ENCODE data around the gene UBTD1. TPM values are rescaled to one million over a fixed set of nuclear protein-coding genes. Genes with fewer than 3 reads are reported as not detected.

UBTD1 gene
- polyA plus RNA-seq, 3 donors from 2014 or later = 1.7 to 3.2 (median 2.9) TPM

DNA sequence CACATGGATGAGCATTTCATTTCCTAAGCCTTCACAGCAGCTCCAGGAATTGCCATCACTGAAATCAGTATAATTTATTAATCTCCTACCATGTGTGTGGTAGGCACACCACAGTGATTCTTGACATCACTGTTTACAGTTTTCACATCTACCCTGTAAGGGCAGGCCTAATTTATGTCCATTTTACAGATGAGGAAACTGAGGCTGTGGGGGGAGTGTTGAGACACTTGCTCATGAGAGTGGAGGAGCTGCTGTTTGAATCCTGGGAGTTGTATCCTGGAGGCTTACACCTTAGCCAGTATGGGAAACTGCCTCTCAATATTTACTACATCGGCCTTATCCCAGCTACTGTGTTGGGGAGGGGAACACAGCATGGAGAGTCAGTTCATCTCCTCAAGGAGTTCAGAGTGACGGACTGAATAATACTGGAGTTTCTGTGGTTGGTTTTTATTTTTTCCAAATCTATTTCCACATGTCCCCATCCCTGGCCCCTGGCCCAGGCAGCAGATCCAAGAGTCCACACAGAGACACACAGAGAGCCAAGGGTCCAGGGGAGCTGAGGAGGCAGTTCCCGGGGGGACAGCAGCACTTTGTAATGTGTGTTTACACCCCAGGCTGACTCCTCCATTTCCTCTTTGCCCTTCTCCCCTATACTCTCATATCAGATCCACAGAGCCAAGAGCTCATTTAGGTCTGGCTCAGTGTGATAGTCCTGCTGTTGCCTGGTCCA is 13.2 kb downstream of the UBTD1 start:
- Mint-ChIP-seq H3K36me3 (no peaks in the 10 kb centered on the region), H3K4me3 (no peak overlapping the region), H3K27me3 (ENCODE audit: low read depth in 3 of 3) (peaks cover 2 to 5% (median 3%) of the 10 kb centered on the region in 3 donors), H3K27ac (no peak overlapping the region), H3K9me3 (no peaks in the 10 kb centered on the region), H3K4me1 (no peaks in the 10 kb centered on the region)
- no peak for DNase-seq

DNA sequence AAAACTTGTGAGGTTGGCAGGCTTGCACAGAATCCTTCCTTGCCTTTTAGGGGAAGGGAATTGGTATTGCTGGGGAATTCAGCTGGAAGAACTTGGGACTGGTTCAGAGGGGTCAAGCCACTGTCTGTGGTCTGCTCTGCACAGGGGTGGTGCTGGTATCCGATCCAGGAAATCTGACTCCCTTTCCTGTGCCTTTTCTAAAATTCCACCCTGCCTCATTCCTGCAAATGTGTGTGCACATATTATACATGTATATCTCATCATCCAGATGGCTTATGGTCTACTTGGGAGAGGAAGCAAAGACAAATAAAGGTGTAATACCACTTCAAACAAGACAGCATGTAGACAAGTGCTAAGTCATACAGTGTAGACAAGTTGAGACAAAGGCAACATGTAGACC is 14.3 kb downstream of the UBTD1 start:
- H3K4me1 Mint-ChIP-seq = no peaks in the 10 kb centered on the region
- H3K36me3 Mint-ChIP-seq = no peaks in the 10 kb centered on the region
- H3K4me3 Mint-ChIP-seq = no peak overlapping the region
- no peaks in the 10 kb centered on the region for H3K9me3 Mint-ChIP-seq
- no peak for DNase-seq
- H3K27ac Mint-ChIP-seq = no peak overlapping the region
- H3K27me3 Mint-ChIP-seq (ENCODE audit: low read depth in 3 of 3) = peaks cover 2 to 9% (median 6%) of the 10 kb centered on the region in 3 donors

DNA sequence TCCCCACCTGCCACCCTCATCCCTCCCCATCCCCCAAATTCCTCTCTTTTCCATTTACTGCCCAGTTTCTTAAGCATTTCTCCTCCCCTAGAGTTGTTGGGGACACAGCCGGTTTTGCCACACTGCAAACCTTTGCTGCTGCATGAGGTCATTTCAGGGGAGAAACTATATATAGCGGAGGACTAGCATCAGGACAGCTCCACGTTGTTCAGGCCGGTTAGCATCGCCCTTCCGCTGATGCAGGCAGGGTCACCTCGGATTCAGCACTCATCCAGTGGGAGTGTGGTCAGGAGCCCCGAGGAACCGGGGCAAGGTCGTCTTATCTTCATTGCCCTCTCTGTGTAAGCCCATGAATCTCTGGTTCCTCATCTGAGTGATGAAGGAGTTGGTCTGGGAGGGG is 15.6 kb downstream of the UBTD1 start:
- Mint-ChIP-seq H3K4me3 (no peak overlapping the region), H3K9me3 (no peaks in the 10 kb centered on the region), H3K27me3 (ENCODE audit: low read depth in 3 of 3) (peaks cover 2 to 6% (median 6%) of the 10 kb centered on the region in 3 donors), H3K27ac (no peak overlapping the region), H3K4me1 (no peaks in the 10 kb centered on the region), H3K36me3 (no peaks in the 10 kb centered on the region)
- DNase-seq = no peak

DNA sequence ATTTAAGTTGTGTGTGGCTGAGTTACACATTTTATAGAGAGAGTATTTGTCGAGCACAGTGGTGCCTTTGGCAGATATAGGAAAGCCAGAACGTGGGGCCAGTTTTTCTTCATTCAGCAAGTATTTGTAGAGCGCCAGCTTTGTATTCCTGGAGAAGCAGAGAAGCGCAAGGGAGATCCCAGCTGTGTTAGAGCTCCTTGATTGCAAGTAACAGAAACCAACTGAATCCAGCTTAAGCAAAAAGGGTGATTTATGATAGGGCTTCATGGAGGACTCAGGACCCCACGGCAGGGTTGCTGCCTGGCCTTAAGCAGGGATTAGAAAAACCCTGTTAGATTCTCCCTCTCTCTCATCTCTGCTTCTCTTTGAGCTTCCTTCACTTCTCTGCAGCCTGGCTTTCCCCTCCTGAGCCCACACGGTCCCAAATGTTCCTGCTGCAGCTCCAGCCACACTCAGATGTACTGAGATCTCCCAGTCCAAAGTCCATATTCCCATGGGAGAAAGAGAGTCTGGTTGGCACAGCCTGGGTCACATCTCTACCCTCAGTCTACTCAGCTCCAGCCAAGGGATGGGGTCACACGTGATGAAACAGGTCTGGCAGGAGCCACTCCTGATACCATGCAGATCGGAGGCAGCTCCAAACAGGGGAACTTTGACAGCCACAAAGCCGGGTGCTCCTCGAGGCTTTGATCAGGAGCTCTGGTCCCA is 16.7 kb downstream of the UBTD1 start:
- Mint-ChIP-seq H3K4me3 (no peak overlapping the region), H3K4me1 (no peaks in the 10 kb centered on the region), H3K9me3 (no peaks in the 10 kb centered on the region), H3K36me3 (no peaks in the 10 kb centered on the region), H3K27me3 (ENCODE audit: low read depth in 3 of 3) (peaks cover 0 to 6% (median 5%) of the 10 kb centered on the region in 3 donors), H3K27ac (no peak overlapping the region)
- no peak for DNase-seq

DNA sequence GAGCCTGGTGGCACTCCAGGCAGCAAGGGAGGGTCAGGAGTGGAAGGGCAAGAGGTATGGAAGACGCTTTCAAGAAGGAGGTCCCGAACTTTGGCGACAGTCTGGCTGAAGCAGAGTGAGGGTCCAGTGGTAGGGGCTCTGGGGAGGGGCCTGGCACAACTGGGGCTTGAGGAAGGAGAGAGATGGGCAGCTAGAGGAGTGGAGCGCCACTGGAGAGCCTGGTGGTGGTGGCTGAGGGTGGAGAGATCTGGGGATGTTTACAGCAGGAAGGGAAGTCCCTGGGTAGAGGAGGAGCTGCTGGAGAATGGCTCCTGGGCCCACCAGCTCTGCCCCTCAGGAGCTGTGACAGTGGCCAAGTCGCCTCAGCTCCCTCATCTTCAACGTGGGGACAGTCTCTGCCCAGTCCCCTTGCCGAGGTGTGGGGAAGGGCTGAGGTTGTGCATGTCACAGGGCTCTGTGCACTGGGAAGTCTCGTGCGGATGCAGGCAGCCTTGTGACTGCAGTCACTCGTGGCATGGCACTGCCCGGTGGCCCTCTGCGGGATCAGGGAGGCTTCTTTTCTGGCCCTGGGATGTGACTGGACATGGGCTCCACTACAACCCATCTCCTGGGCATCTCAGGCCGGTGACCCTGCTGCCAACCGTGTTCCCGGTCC is 18.5 kb downstream of the UBTD1 start:
- H3K27ac Mint-ChIP-seq = no peak overlapping the region

DNA sequence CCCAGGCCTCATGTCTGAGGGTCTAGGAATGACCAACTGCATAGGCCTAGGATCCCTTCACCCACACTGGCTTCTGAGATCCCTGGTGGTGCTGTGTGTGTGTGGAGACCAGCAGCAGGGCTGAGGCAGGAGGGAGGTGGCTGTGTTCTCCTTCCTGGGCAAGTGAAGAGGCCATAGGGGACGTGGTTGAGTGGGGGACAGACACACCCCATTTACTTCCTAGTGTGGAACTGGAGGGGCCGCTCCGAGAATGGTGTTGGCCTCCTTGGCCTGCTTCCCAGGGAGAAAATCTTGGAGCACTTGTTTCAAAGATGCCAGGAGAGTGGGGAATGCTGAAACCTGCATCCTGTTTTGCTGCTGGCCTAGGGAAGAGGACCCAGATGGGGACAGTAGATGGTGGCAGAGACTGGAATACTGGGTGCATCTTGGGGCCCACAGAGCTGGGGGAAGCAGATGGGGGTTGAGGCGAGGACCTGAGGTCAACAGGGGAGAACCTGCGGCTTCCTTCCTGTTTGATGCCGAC is 19.1 kb downstream of the UBTD1 start:
- Mint-ChIP-seq H3K4me1 (no peaks in the 10 kb centered on the region), H3K36me3 (no peaks in the 10 kb centered on the region), H3K27me3 (ENCODE audit: low read depth in 3 of 3) (peaks cover 0 to 10% (median 6%) of the 10 kb centered on the region in 3 donors), H3K9me3 (no peaks in the 10 kb centered on the region), H3K27ac (no peak overlapping the region), H3K4me3 (no peak overlapping the region)
- no peak for DNase-seq

More for the DNA sequence above, 18.5 kb downstream of the UBTD1 start:
- Mint-ChIP-seq H3K36me3 (no peaks in the 10 kb centered on the region), H3K4me3 (no peak overlapping the region), H3K27me3 (ENCODE audit: low read depth in 3 of 3) (peaks cover 0 to 6% (median 6%) of the 10 kb centered on the region in 3 donors), H3K4me1 (no peaks in the 10 kb centered on the region), H3K9me3 (no peaks in the 10 kb centered on the region)
- no peak for DNase-seq

DNA sequence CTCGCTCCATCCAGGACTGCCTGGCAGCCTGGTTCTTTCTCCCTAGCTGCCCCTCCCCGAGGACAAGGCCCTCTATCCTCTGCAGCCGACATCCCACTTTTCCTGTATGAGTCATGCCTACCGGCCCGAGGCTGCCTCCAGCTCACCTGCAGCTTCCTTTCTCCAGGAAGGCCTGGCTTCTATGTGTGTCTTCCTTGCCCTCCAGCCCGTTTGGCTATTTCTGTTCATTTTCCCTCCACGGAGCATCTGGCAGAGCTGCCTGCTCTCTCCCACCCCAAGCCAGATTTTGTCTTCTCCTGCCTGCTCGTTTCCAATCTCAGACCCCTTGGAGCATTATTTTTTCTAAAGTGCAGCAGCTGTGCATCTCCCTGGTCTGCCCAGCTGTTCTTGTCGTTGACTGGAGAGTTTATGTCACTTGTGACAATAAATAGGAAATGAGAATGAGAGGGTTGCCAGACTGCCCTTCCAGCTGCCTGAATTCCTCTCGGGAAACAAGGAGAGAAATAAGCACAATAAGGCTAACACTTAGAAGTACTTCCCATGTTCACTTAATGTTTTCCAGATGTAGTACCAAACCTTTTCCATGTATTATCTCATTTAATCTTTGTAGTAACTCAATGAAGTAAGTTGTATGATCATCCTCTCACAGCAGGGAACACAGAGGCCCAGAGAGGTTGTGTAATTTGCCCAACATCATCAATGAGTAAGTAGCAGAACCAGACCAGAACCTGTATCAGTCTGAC is 19.7 kb downstream of the UBTD1 start:
- Mint-ChIP-seq H3K27ac (no peak overlapping the region), H3K36me3 (no peaks in the 10 kb centered on the region), H3K4me1 (no peaks in the 10 kb centered on the region), H3K4me3 (no peak overlapping the region), H3K27me3 (ENCODE audit: low read depth in 3 of 3) (peaks cover 0 to 11% (median 7%) of the 10 kb centered on the region in 3 donors), H3K9me3 (no peaks in the 10 kb centered on the region)
- no peak for DNase-seq

DNA sequence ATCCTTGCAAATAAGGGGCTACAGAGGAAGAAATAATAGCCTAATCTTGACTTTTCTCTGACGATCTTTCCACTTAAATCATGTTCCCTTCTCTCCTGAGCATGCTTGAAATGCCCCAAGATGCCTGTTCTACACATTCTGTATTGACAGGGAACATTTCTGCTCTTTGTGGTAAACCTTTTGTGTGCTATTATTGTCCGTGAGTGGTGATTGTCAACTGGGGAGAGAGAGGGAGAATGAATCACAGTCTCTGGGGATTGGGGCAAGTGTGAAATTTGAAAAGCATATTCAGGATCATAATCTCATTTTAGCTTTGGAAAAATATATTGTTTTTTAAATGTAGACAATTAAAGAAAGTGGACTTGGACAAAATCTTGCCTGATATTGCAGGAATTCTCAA is 20.6 kb downstream of the UBTD1 start:
- no peaks in the 10 kb centered on the region for H3K36me3 Mint-ChIP-seq
- no peaks in the 10 kb centered on the region for H3K9me3 Mint-ChIP-seq
- no peaks in the 10 kb centered on the region for H3K4me1 Mint-ChIP-seq
- H3K27ac Mint-ChIP-seq = no peak overlapping the region
- DNase-seq = no peak
- H3K4me3 Mint-ChIP-seq = no peak overlapping the region
- peaks cover 0 to 11% (median 7%) of the 10 kb centered on the region in 3 donors for H3K27me3 Mint-ChIP-seq (ENCODE audit: low read depth in 3 of 3)

DNA sequence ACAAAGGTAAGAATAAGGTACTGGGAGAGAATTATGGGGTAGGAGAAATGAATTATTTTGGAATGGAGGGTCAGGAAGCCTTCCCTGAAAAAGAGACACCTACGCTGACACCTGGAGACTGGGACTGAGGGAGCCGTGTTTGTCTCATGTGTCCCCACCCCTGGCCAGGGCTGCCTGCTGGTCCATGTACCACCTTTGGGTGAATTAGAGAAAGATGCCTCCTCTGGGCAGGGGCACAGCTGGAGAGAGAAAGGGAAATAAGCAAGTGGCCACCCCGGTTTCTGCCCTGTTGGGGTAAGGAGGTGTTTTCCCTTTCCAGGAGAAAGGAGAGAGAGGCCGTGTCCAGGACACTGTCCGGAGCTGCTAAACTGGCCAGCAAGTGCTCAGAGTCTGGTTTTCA is 21.8 kb downstream of the UBTD1 start:
- Mint-ChIP-seq H3K27me3 (ENCODE audit: low read depth in 3 of 3) (peaks cover 0 to 11% (median 7%) of the 10 kb centered on the region in 3 donors), H3K27ac (no peak overlapping the region), H3K9me3 (no peaks in the 10 kb centered on the region), H3K4me1 (no peaks in the 10 kb centered on the region), H3K4me3 (no peak overlapping the region), H3K36me3 (no peaks in the 10 kb centered on the region)
- no peak for DNase-seq

DNA sequence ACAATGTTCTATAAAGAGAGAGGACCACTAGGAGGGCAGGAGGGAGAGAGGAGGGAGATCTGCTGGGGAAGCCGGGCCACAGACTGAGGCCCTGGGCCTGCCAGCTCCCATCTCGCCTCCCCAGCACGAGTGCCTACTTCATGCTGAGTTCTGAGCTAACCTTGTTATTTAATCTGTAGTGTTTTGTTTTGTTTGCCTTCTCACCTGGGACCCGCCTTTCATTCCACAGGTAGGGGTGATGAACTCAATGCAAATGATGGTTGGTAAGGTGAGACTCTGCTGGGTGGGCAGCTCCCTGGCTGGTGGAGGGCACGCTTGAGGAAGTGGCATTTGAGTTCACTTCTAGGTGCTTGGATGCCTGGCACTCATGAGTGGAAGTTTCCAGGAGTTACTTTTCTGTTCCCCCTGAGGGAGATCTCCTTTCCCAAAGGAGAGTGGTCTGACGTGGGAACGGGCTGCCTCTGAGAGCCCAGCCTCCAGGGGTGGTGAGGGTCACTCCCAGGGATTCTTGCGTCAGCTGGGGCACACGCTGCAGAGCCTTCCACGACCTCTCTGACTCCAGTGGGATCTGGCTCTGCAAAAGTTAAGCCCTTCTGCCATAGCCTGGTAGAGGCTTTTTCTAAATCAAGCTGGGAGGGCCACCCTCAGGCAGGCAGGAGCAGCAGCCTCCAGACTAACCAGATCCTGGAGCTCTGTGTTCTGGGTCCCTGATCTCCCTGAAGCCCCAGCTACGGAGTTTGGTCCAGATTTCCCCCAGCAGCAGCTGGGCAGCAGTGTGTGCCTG is 22.4 kb downstream of the UBTD1 start:
- Mint-ChIP-seq H3K36me3 (no peaks in the 10 kb centered on the region), H3K27me3 (ENCODE audit: low read depth in 3 of 3) (peaks cover 0 to 11% (median 7%) of the 10 kb centered on the region in 3 donors), H3K4me1 (no peaks in the 10 kb centered on the region), H3K27ac (no peak overlapping the region), H3K9me3 (no peaks in the 10 kb centered on the region), H3K4me3 (no peak overlapping the region)
- no peak for DNase-seq

DNA sequence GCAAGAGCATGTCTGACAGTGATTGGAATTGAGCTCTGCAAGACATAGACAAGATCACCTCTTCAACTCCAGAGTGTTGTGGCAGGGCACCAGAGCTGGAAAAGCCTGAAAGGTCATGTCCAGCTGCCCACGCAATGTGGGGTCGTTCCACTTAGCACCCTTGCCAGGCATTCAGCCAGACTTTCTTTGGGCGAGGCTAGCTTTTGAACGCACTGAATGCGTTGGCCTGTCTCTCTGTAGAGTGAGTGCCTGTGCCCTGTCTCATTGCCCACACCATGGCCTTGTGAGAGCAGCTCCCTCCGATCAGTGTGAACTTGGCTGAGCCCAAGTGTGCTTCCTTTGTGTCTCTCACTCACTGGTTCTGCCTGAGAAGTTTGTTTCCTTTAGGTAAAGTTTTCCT is 23.3 kb downstream of the UBTD1 start:
- Mint-ChIP-seq H3K9me3 (no peaks in the 10 kb centered on the region), H3K36me3 (no peaks in the 10 kb centered on the region), H3K4me3 (no peak overlapping the region), H3K4me1 (no peaks in the 10 kb centered on the region), H3K27ac (no peak overlapping the region), H3K27me3 (ENCODE audit: low read depth in 3 of 3) (peaks cover 0 to 8% (median 4%) of the 10 kb centered on the region in 3 donors)
- DNase-seq = no peak

DNA sequence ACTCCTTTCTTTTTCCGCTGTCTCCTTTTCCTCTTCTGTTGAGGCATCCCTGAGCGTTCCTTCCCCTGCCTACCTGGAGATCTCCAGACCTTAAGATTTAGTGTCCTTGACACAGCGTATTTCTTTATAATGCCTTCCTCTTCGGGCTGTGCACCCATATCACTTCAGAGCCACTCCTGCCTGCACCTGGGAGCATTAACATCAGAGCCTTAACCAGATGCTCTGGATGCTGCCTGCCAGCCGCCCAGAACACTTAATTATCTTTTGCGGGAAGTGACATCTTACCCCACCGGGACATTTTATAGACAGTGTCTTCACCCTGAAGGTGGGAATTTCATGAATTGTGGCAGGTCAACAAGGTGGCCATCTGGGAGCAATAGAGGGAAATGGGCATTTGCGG is 24.2 kb downstream of the UBTD1 start:
- no peak overlapping the region for H3K4me3 Mint-ChIP-seq
- H3K27ac Mint-ChIP-seq = no peak overlapping the region
- H3K27me3 Mint-ChIP-seq (ENCODE audit: low read depth in 3 of 3) = peaks cover 0 to 7% (median 3%) of the 10 kb centered on the region in 3 donors
- no peaks in the 10 kb centered on the region for H3K36me3 Mint-ChIP-seq
- no peak for DNase-seq
- H3K4me1 Mint-ChIP-seq = no peaks in the 10 kb centered on the region
- no peaks in the 10 kb centered on the region for H3K9me3 Mint-ChIP-seq

DNA sequence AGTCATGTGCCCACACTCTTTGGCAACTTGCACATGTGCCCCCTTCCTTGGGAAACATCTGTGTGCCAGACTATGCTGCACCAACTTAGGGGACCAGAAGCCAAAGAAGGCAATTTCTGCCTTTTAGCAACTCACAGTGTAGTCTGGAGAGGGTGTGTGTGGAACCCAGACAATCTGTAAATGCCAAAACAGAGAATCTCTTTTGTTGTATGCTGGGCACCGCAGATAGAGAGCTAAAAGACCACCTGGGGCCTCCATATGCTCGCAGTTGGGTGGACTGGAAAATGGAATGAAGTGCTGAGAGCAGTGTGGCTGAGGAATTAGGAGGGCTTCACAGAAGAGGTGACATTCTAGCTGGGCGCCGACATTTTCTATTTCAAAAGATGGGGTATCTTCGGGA is 26.4 kb downstream of the UBTD1 start:
- Mint-ChIP-seq H3K27me3 (ENCODE audit: low read depth in 3 of 3) (peaks cover 0 to 7% (median 3%) of the 10 kb centered on the region in 3 donors), H3K9me3 (no peaks in the 10 kb centered on the region), H3K4me3 (no peak overlapping the region), H3K4me1 (no peaks in the 10 kb centered on the region), H3K36me3 (no peaks in the 10 kb centered on the region), H3K27ac (no peak overlapping the region)
- DNase-seq = no peak

All from immature natural killer cell (primary cell).